H9 (cell line): ENCODE results near the gene MTHFD2. TPM values are rescaled to one million over a fixed set of nuclear protein-coding genes. Genes with fewer than 3 reads are reported as not detected.

Experiments used
- DNase-seq: peaks from one replicate; pipeline ENCODE4 v3.0.0-alpha.2; 2017
- H2AFZ ChIP-seq: one replicate; pipeline ENCODE4 v1.6.1; 2013; ENCODE audit warnings: mild to moderate bottlenecking, low read length, control low read depth, moderate library complexity
- H2AK5ac ChIP-seq: 2 replicates; pipeline ENCODE4 v1.6.1; 2013; ENCODE audit warnings: low read length, control low read depth, mixed read lengths; ENCODE audit not compliant: insufficient read length
- H2BK120ac ChIP-seq: one replicate; pipeline ENCODE4 v1.6.1; 2013; ENCODE audit warnings: low read depth, mild to moderate bottlenecking, low read length, control low read depth, inconsistent platforms; ENCODE audit not compliant: poor library complexity, severe bottlenecking
- H2BK12ac ChIP-seq: 2 replicates; pipeline ENCODE4 v1.6.1; 2013; ENCODE audit warnings: low read length, control low read depth, mixed read lengths, low read depth; ENCODE audit not compliant: insufficient read length
- H2BK15ac ChIP-seq: 2 replicates; pipeline ENCODE4 v1.6.1; 2013; ENCODE audit warnings: low read depth, low read length, control low read depth
- H2BK20ac ChIP-seq: one replicate; pipeline ENCODE4 v1.6.1; 2013; ENCODE audit warnings: low read depth, mild to moderate bottlenecking, low read length, control low read depth, inconsistent platforms; ENCODE audit not compliant: poor library complexity, severe bottlenecking
- H2BK5ac ChIP-seq: 2 replicates; pipeline ENCODE4 v1.6.1; 2013; ENCODE audit warnings: low read length, control low read depth, mixed read lengths; ENCODE audit not compliant: insufficient read length
- H3K14ac ChIP-seq: 2 replicates; pipeline ENCODE4 v1.6.1; 2013; ENCODE audit warnings: low read length, control low read depth; ENCODE audit not compliant: insufficient read depth
- H3K18ac ChIP-seq: 2 replicates; pipeline ENCODE4 v1.6.1; 2013; ENCODE audit warnings: low read depth, mild to moderate bottlenecking, mixed read lengths, low read length, control low read depth; ENCODE audit not compliant: insufficient read length
- H3K23ac ChIP-seq: 2 replicates; pipeline ENCODE4 v1.6.1; 2013; ENCODE audit warnings: low read length, control low read depth, mixed read lengths, low read depth; ENCODE audit not compliant: insufficient read length
- H3K23me2 ChIP-seq: 2 replicates; pipeline ENCODE4 v1.6.1; 2013; ENCODE audit warnings: low read depth, mild to moderate bottlenecking, mixed read lengths, low read length, control low read depth; ENCODE audit not compliant: insufficient read length, poor library complexity, severe bottlenecking
- H3K27ac ChIP-seq: 2 replicates; pipeline ENCODE4 v1.5.1; 2013; ENCODE audit warnings: low read length, control low read depth, mixed read lengths, low read depth; ENCODE audit not compliant: insufficient read length
- H3K27me3 ChIP-seq: 2 replicates; pipeline ENCODE4 v1.6.1; 2013; ENCODE audit warnings: low read length, control low read depth, inconsistent platforms; ENCODE audit not compliant: insufficient read depth
- H3K4ac ChIP-seq: 2 replicates; pipeline ENCODE4 v1.6.1; 2013; ENCODE audit warnings: low read depth, mild to moderate bottlenecking, control low read depth, inconsistent platforms, low read length, moderate library complexity
- H3K4me1 ChIP-seq: 2 replicates; pipeline ENCODE4 v1.6.1; 2013; ENCODE audit warnings: low read length, control low read depth, inconsistent platforms; ENCODE audit not compliant: insufficient read depth
- H3K4me2 ChIP-seq: 2 replicates; pipeline ENCODE4 v1.6.1; 2013; ENCODE audit warnings: low read length, control low read depth, mixed read lengths; ENCODE audit not compliant: insufficient read length, insufficient read depth
- H3K56ac ChIP-seq: 2 replicates; pipeline ENCODE4 v1.6.1; 2013; ENCODE audit warnings: low read depth, mild to moderate bottlenecking, mixed read lengths, low read length, control low read depth; ENCODE audit not compliant: insufficient read length
- H3K79me1 ChIP-seq: 2 replicates; pipeline ENCODE4 v1.6.1; 2013; ENCODE audit warnings: low read depth, mild to moderate bottlenecking, moderate library complexity, low read length, control low read depth, inconsistent platforms; ENCODE audit not compliant: insufficient read depth, poor library complexity, severe bottlenecking
- H3K79me2 ChIP-seq: 2 replicates; pipeline ENCODE4 v1.6.1; 2013; ENCODE audit warnings: low read length, control low read depth, inconsistent platforms; ENCODE audit not compliant: insufficient read depth
- H3K9ac ChIP-seq: 2 replicates; pipeline ENCODE4 v1.6.1; 2013; ENCODE audit warnings: low read length, control low read depth, mixed read lengths; ENCODE audit not compliant: insufficient read length; ENCODE audit errors: extremely low read depth
- H3K9me3 ChIP-seq: one replicate; pipeline ENCODE4 v1.6.1; 2013; ENCODE audit warnings: low read depth, low read length, inconsistent platforms; ENCODE audit not compliant: control insufficient read depth
- H3T11ph ChIP-seq: one replicate; pipeline ENCODE4 v1.6.1; 2013; ENCODE audit warnings: mild to moderate bottlenecking, low read length, control low read depth, inconsistent platforms
- H4K20me1 ChIP-seq: one replicate; pipeline ENCODE4 v1.6.1; 2013; ENCODE audit not compliant: control insufficient read depth, insufficient read length, insufficient read depth
- H4K5ac ChIP-seq: 2 replicates; pipeline ENCODE4 v1.6.1; 2013; ENCODE audit warnings: low read depth, mild to moderate bottlenecking, mixed read lengths, low read length, control low read depth; ENCODE audit not compliant: insufficient read length
- H4K8ac ChIP-seq: replicated peaks from 2 replicates; pipeline ENCODE4 v1.6.1; 2013; ENCODE audit warnings: low read length, control low read depth, mixed read lengths, low read depth; ENCODE audit not compliant: insufficient read length
- H4K91ac ChIP-seq: 2 replicates; pipeline ENCODE4 v1.6.1; 2013; ENCODE audit warnings: low read depth, mild to moderate bottlenecking, moderate library complexity, mixed read lengths, low read length, control low read depth; ENCODE audit not compliant: insufficient read length
- H3K27ac Mint-ChIP-seq, 3 experiments: 2 replicates in 2 of 3; 3 replicates in 1 of 3; pipeline ENCODE4 v1.8.0; 2020 to 2021; ENCODE audit warnings: mixed read lengths in 3 of 3, mild to moderate bottlenecking in 1 of 3, moderate library complexity in 1 of 3
- H3K27me3 Mint-ChIP-seq: 2 replicates; pipeline ENCODE4 v1.8.0; 2021; ENCODE audit warnings: low read depth, mild to moderate bottlenecking, moderate library complexity, mixed read lengths
- H3K36me3 Mint-ChIP-seq, 3 experiments: 2 replicates in 2 of 3; 3 replicates in 1 of 3; pipeline ENCODE4 v1.8.0; 2020 to 2021; ENCODE audit warnings: low read depth in 3 of 3, mixed read lengths in 3 of 3; ENCODE audit not compliant: insufficient read depth in 1 of 3
- H3K4me1 Mint-ChIP-seq, 2 experiments: 2 replicates each; pipeline ENCODE4 v1.8.0; 2020; ENCODE audit warnings: mixed read lengths in 2 of 2
- H3K4me3 Mint-ChIP-seq, 2 experiments: 2 replicates in 1 of 2; 3 replicates in 1 of 2; pipeline ENCODE4 v1.8.0; 2020 to 2021; ENCODE audit warnings: mild to moderate bottlenecking in 2 of 2, mixed read lengths in 2 of 2, moderate library complexity in 1 of 2
- H3K9me3 Mint-ChIP-seq, 2 experiments: 2 replicates in 1 of 2; 3 replicates in 1 of 2; pipeline ENCODE4 v1.8.0; 2020; ENCODE audit warnings: mild to moderate bottlenecking in 2 of 2, mixed read lengths in 2 of 2, moderate library complexity in 1 of 2
- CTCF ChIP-seq: fragments of 200-600 bp; sonication (generic); conservative IDR thresholded peaks from 3 replicates; pipeline ENCODE4 v1.8.0; 2021; ENCODE audit warnings: antibody characterized with exemption, mild to moderate bottlenecking
- WGBS: extraction: QIAGEN DNeasy Blood & Tissue Kit; methylation state at CpG from one replicate; pipeline ENCODE4 v1.1.7; 2013; ENCODE audit warnings: missing lambda C conversion rate, low lambda C conversion rate, mixed read lengths; ENCODE audit not compliant: insufficient read length; ENCODE audit errors: extremely low coverage; 5-methylcytosine and 5-hydroxymethylcytosine counted together
- total RNA-seq: library from RNA; stranded (reverse); gene quantifications from 2 replicates; pipeline ENCODE4 v1.2.1, GENCODE V29; 2021

MTHFD2 gene
- total RNA-seq, 1 experiment from 2014 or later, result 201 TPM

- Histone ChIP-seq H2AK5ac (no peak overlapping the region), H3K27me3 (no peaks in the 10 kb centered on the region), H4K20me1 (no peaks in the 10 kb centered on the region), H3K23me2 (no peaks in the 10 kb centered on the region), H2BK5ac (no peak overlapping the region), H4K5ac (no peak overlapping the region), H2AFZ (no peak overlapping the region), H3K9ac (no peak overlapping the region), H3K4ac (no peak overlapping the region), H3K56ac (no peak overlapping the region), H4K91ac (no peak overlapping the region), H2BK15ac (no peak overlapping the region), H2BK20ac (no peak overlapping the region), H3K4me1 (peaks cover 5% of the 10 kb centered on the region; the same call in 1 of the 2 replicates), H3K14ac (no peak overlapping the region), H3K4me2 (no peak overlapping the region), H3K9me3 (no peaks in the 10 kb centered on the region), H3K23ac (no peak overlapping the region), H3K79me1 (no peaks in the 10 kb centered on the region), H3K27ac (no peak overlapping the region), H3T11ph (no peak overlapping the region), H2BK12ac (no peak overlapping the region), H3K18ac (no peak overlapping the region), H3K79me2 (no peaks in the 10 kb centered on the region), H2BK120ac (no peak overlapping the region), H4K8ac (no peak overlapping the region)
- TF ChIP-seq CTCF, result no peak
- Mint-ChIP-seq H3K27me3 (no peaks in the 10 kb centered on the region), H3K4me3 (no peak overlapping the region), H3K4me1 (peaks cover 18 to 20% of the 10 kb centered on the region in 2 experiments), H3K27ac (no peak overlapping the region), H3K9me3 (no peaks in the 10 kb centered on the region), H3K36me3 (no peaks in the 10 kb centered on the region)
- DNase-seq, result no peak
- no CpG with 5 or more reads among the region's 2 CpGs for WGBS
Observed at GRCh38 chr2:74183878-74184277, 14.5 kb upstream of the MTHFD2 start.
